ENCODE results near the gene RAB7B.

The RAB7B gene

GRCh38 chr1:205961405-205961804 is 41.8 kb downstream of the RAB7B start:
- TF ChIP-seq CTCF (IDR thresholded peaks at IDR 0.05; ENCODE audit: low read depth, low read length, missing control alignments), result no peak
- no peak for DNase-seq (ENCODE audit: low read depth)
- in situ Hi-C loops (cut with HindIII; ENCODE audit: low sequenced_read_pairs), result no loop called here
- no peak overlapping the region for H3K4me3 ChIP-seq (ENCODE audit: low read depth, low read length)

GRCh38 chr1:205959789-205960188 is 43.4 kb downstream of the RAB7B start:
- H3K4me3 ChIP-seq (ENCODE audit: low read depth, low read length), result no peak overlapping the region
- no peak for TF ChIP-seq CTCF (IDR thresholded peaks at IDR 0.05; ENCODE audit: low read depth, low read length, missing control alignments)
- DNase-seq (ENCODE audit: low read depth), result no peak
- in situ Hi-C loops (cut with HindIII; ENCODE audit: low sequenced_read_pairs), result no loop called here

- no peak for TF ChIP-seq CTCF (IDR thresholded peaks at IDR 0.05; ENCODE audit: low read depth, low read length, missing control alignments)
- in situ Hi-C loops (cut with HindIII; ENCODE audit: low sequenced_read_pairs), result no loop called here
Measured at GRCh38 chr1:205955499-205955898, 47.7 kb downstream of the RAB7B start.

GRCh38 chr1:205954819-205955404 is 48.3 kb downstream of the RAB7B start:
- no peak for DNase-seq (ENCODE audit: low read depth)
- in situ Hi-C loops (cut with HindIII; ENCODE audit: low sequenced_read_pairs), result no loop called here
- no peak for TF ChIP-seq CTCF (IDR thresholded peaks at IDR 0.05; ENCODE audit: low read depth, low read length, missing control alignments)
- no peak overlapping the region for H3K4me3 ChIP-seq (ENCODE audit: low read depth, low read length)

More at GRCh38 chr1:205955499-205955898, 47.7 kb downstream of the RAB7B start:
- no peak for DNase-seq (ENCODE audit: low read depth)
- H3K4me3 ChIP-seq (ENCODE audit: low read depth, low read length), result no peak overlapping the region

GRCh38 chr1:205951746-205952145 is 51.4 kb downstream of the RAB7B start:
- no peak overlapping the region for H3K4me3 ChIP-seq (ENCODE audit: low read depth, low read length)
- no peak for TF ChIP-seq CTCF (IDR thresholded peaks at IDR 0.05; ENCODE audit: low read depth, low read length, missing control alignments)
- no peak for DNase-seq (ENCODE audit: low read depth)
- in situ Hi-C loops (cut with HindIII; ENCODE audit: low sequenced_read_pairs), result no loop called here

- DNase-seq (ENCODE audit: low read depth), result no peak
Measured at GRCh38 chr1:205950826-205951549, 52.2 kb downstream of the RAB7B start.

More at GRCh38 chr1:205950826-205951549, 52.2 kb downstream of the RAB7B start:
- no peak for TF ChIP-seq CTCF (IDR thresholded peaks at IDR 0.05; ENCODE audit: low read depth, low read length, missing control alignments)
- in situ Hi-C loops (cut with HindIII; ENCODE audit: low sequenced_read_pairs), result no loop called here
- no peak overlapping the region for H3K4me3 ChIP-seq (ENCODE audit: low read depth, low read length)
